HepG2 (cell line): ENCODE measurements around the gene TRIP4. TPM values are rescaled to one million over a fixed set of nuclear protein-coding genes. Genes with fewer than 3 reads are reported as not detected.

ENCODE experiments used
- ATAC-seq: fragments of 200-7000 bp; cut with Tn5 transposase; 3 replicates; pipeline ENCODE4 v1.9.1; 2020; ENCODE audit warnings: mild to moderate bottlenecking, moderate library complexity
- BruUV-seq: library from RNA; stranded (reverse); fragments of 400-500 nt; replicated peaks from 2 replicates; lab custom pipeline; 2021; lab: Mats Ljungman, UMichigan
- CTCF ChIA-PET: fragments of 300-600 bp; formaldehyde crosslinking; extraction: SDS; loops from one replicate; lab custom pipeline; 2021; ENCODE audit warnings: low total read pairs, inconsistent platforms, low intra/inter-chr PET ratio; lab: Yijun Ruan, JAX
- POLR2A ChIA-PET: fragments of 350-600 bp; sonication (Branson Sonifier 250); formaldehyde crosslinking; loops from one replicate; lab custom pipeline; 2020; ENCODE audit warnings: antibody characterized with exemption, inconsistent platforms; lab: Yijun Ruan, JAX
- DNase-seq: peaks from one replicate; pipeline ENCODE4 v3.0.0-alpha.2; 2015; ENCODE audit warnings: low spot score
- FAIRE-seq: peaks from 3 replicates; lab custom pipeline; 2011; peaks lifted over from hg19 to GRCh38; lab: Jason Lieb, UNC
- H2AFZ ChIP-seq: one replicate; pipeline ENCODE4 v1.6.1; 2011; ENCODE audit warnings: low read length, inconsistent platforms
- H3K27ac ChIP-seq: fragments of 300-600 bp; 3 replicates; pipeline ENCODE4 v1.8.0; 2011; ENCODE audit warnings: mixed run types, mild to moderate bottlenecking, mixed read lengths, low read length, inconsistent platforms; ENCODE audit not compliant: insufficient read depth; ENCODE audit errors: extremely low read length
- H3K27me3 ChIP-seq, 2 experiments: fragments of 200-600 bp in 1 of 2; 2 replicates in 1 of 2; 3 replicates in 1 of 2; pipeline versions ENCODE4 v1.6.0 to v1.8.0; 2011; ENCODE audit warnings: low read length in 2 of 2, mild to moderate bottlenecking in 2 of 2, moderate library complexity in 2 of 2, inconsistent platforms in 1 of 2; ENCODE audit not compliant: insufficient read depth in 2 of 2, control insufficient read depth in 1 of 2
- H3K36me3 ChIP-seq, 2 experiments: fragments of 200-600 bp in 1 of 2; replicated peaks in 1 of 2; 2 replicates in 1 of 2; 3 replicates in 1 of 2; pipeline versions ENCODE4 v1.5.1 to v1.8.0; 2011; ENCODE audit warnings: low read length in 2 of 2, inconsistent platforms in 1 of 2; ENCODE audit not compliant: insufficient read depth in 2 of 2, control insufficient read depth in 1 of 2
- H3K4me1 ChIP-seq: 2 replicates; pipeline ENCODE4 v1.5.1; 2012; ENCODE audit warnings: low read length, inconsistent platforms; ENCODE audit not compliant: insufficient read depth
- H3K4me2 ChIP-seq: 2 replicates; pipeline ENCODE4 v1.6.0; 2011; ENCODE audit warnings: low read depth, low read length, inconsistent platforms
- H3K4me3 ChIP-seq, 3 experiments: fragments of 200-600 bp in 1 of 3; sonication (generic), shearing (Covaris generic) in 1 of 3; replicated peaks in 1 of 3; 2 replicates each; pipeline ENCODE4 v1.5.1; 2011 to 2016; ENCODE audit warnings: low read length in 3 of 3, inconsistent platforms in 2 of 3, low read depth in 2 of 3, mild to moderate bottlenecking in 2 of 3, control low read depth in 1 of 3, mixed read lengths in 1 of 3; ENCODE audit not compliant: insufficient read depth in 1 of 3
- H3K79me2 ChIP-seq: one replicate; pipeline ENCODE4 v1.6.1; 2011; ENCODE audit warnings: low read length, inconsistent platforms; ENCODE audit not compliant: insufficient read depth
- H3K9ac ChIP-seq: 2 replicates; pipeline ENCODE4 v1.6.0; 2011; ENCODE audit warnings: mild to moderate bottlenecking, low read depth, low read length, inconsistent platforms; ENCODE audit not compliant: insufficient read depth
- H3K9me3 ChIP-seq: 2 replicates; pipeline ENCODE4 v1.5.1; 2012; ENCODE audit warnings: mild to moderate bottlenecking, low read length
- H4K20me1 ChIP-seq: 2 replicates; pipeline ENCODE4 v1.6.0; 2011; ENCODE audit warnings: inconsistent platforms, mild to moderate bottlenecking, low read length, moderate library complexity; ENCODE audit not compliant: insufficient read depth
- BHLHE40 ChIP-seq: IDR thresholded peaks from 2 replicates; pipeline ENCODE4 v1.6.1; 2011; ENCODE audit warnings: low read length, improper control_type of control experiment
- CEBPB ChIP-seq: IDR thresholded peaks from 2 replicates; pipeline ENCODE4 v1.6.1; 2011; ENCODE audit warnings: low read depth, low read length, improper control_type of control experiment, borderline replicate concordance
- HOXD1 ChIP-seq: sonication (generic); formaldehyde crosslinking; IDR thresholded peaks from 2 replicates; pipeline ENCODE4 v1.5.0; 2020; ENCODE audit warnings: missing genetic modification reagents
- MXD1 ChIP-seq: sonication (generic); formaldehyde crosslinking; IDR thresholded peaks from 2 replicates; pipeline ENCODE4 v1.4.0; 2020; ENCODE audit warnings: mild to moderate bottlenecking, missing genetic modification reagents
- NBN ChIP-seq: fragments of 450-650 bp; conservative IDR thresholded peaks from 2 replicates; pipeline ENCODE4 v1.6.1; 2017
- NFKBIZ ChIP-seq: IDR thresholded peaks from 2 replicates; pipeline ENCODE4 v1.6.1; 2018; ENCODE audit warnings: missing genetic modification reagents, missing compliant biosample characterization
- TAF1 ChIP-seq: sonication (generic); formaldehyde crosslinking; IDR thresholded peaks from 2 replicates; pipeline ENCODE4 v1.4.0; 2020; ENCODE audit warnings: missing genetic modification reagents
- ZBTB46 ChIP-seq: sonication (generic); formaldehyde crosslinking; IDR thresholded peaks from 2 replicates; pipeline ENCODE4 v1.4.0; 2020; ENCODE audit warnings: mild to moderate bottlenecking, missing genetic modification reagents, borderline replicate concordance
- ZFP36 ChIP-seq: fragments of 150-350 bp; IDR thresholded peaks from 2 replicates; pipeline ENCODE4 v1.6.1; 2018; ENCODE audit warnings: borderline replicate concordance, low read length, low read depth; ENCODE audit not compliant: partially characterized antibody
- ZMYM3 ChIP-seq: sonication (generic); formaldehyde crosslinking; IDR thresholded peaks from 2 replicates; pipeline ENCODE4 v1.5.1; 2020; ENCODE audit warnings: mild to moderate bottlenecking, missing genetic modification reagents
- ZNF512 ChIP-seq: sonication (generic); formaldehyde crosslinking; IDR thresholded peaks from 2 replicates; pipeline ENCODE4 v1.4.0; 2020; ENCODE audit warnings: mild to moderate bottlenecking, missing genetic modification reagents
- ZNF598 ChIP-seq: sonication (generic); formaldehyde crosslinking; IDR thresholded peaks from 2 replicates; pipeline ENCODE4 v1.5.1; 2020; ENCODE audit warnings: mild to moderate bottlenecking, missing genetic modification reagents, borderline replicate concordance
- ZNF780A ChIP-seq: sonication (generic); formaldehyde crosslinking; IDR thresholded peaks from 2 replicates; pipeline ENCODE4 v1.8.0; 2022; ENCODE audit warnings: mild to moderate bottlenecking, missing genetic modification reagents, moderate library complexity
- ZNF891 ChIP-seq: sonication (generic); formaldehyde crosslinking; IDR thresholded peaks from 2 replicates; pipeline ENCODE4 v1.5.0; 2020; ENCODE audit warnings: mild to moderate bottlenecking, missing genetic modification reagents
- ZSCAN9 ChIP-seq: IDR thresholded peaks from 2 replicates; pipeline ENCODE4 v1.6.1; 2016; ENCODE audit warnings: borderline replicate concordance
- WGBS: methylation state at CpG from one replicate; pipeline ENCODE4 v1.1.6; 2017; ENCODE audit warnings: low lambda C conversion rate; 5-methylcytosine and 5-hydroxymethylcytosine counted together
- in situ Hi-C: cut with HindIII; loops from 2 replicates; pipeline ENCODE4 v1.10.0; 2017; ENCODE audit warnings: low pct_unique_long_range_greater_than_20kb; ENCODE audit not compliant: extremely low pct_ligation_motif_present
- intact Hi-C: fragments of 100-400 bp; cut with micrococcal nuclease; formaldehyde crosslinking; loops from one replicate; pipeline ENCODE4 v1.10.0; 2022; ENCODE audit not compliant: unreplicated experiment
- polyA plus RNA-seq, 8 experiments: library from polyadenylated mRNA; depleted of rRNA in 3 of 8; stranded (reverse) in 7 of 8; unstranded in 1 of 8; fragments of >200 nt; fragmentation: Illumina TruSeq in 4 of 8; extraction: Trizol in 4 of 8; gene quantifications; 2 replicates each; pipeline versions ENCODE4 v1.2.1 to v1.2.3, GENCODE V29; 2011 to 2016; ENCODE audit warnings: low read depth in 4 of 8, missing spikeins in 1 of 8, mixed read lengths in 1 of 8; ENCODE audit not compliant: insufficient read depth in 1 of 8
- total RNA-seq, 5 experiments: library from RNA; depleted of rRNA; stranded (reverse); fragments of >200 nt; fragmentation: Illumina TruSeq; extraction: Trizol; gene quantifications; 2 replicates each; pipeline ENCODE4 v1.2.3, GENCODE V29; 2016; ENCODE audit warnings: low read depth in 1 of 5

Gene TRIP4
- total and polyA plus RNA-seq, 2 of the 13 experiments (the other 11 are each of a cell fraction or from before 2014, with no cell fraction given), result 7.1 to 11.8 TPM

- no peak for ATAC-seq
- no peak overlapping the region for H3K4me3 ChIP-seq
- no peaks in the 10 kb centered on the region for H3K9me3 ChIP-seq
- H3K36me3 ChIP-seq, result no peaks in the 10 kb centered on the region; a peak in 2 of 5 replicates
- H2AFZ ChIP-seq, result no peak overlapping the region
- H3K9ac ChIP-seq, result no peak overlapping the region
- POLR2A ChIA-PET, result interaction anchor here (0.8 to 1.5 kb wide), 2 partner anchors 10 to 203 kb away, joined by 4 read pairs; no protein-coding TSS in a partner anchor
- no peak for TF ChIP-seq ZNF598 (CRISPR knock-in tag)
- no peak for TF ChIP-seq NBN
- no peak for TF ChIP-seq BHLHE40
- TF ChIP-seq ZNF512 (CRISPR knock-in tag), result no peak
- TF ChIP-seq CEBPB, result 0 out of 2 replicates have a peak, but pooled peaks have one; percentile 42
- no peak for TF ChIP-seq ZSCAN9 (CRISPR knock-in tag)
- TF ChIP-seq, all 625 proteins: peak for 1
- no TSS peak for BruUV-seq
- H3K79me2 ChIP-seq, result peaks cover 6% of the 10 kb centered on the region
- H3K4me1 ChIP-seq, result peaks cover 9% of the 10 kb centered on the region
- CTCF ChIA-PET, result no interaction called here
- no peak overlapping the region for H3K4me2 ChIP-seq
- in situ Hi-C loops (no loop called here), intact Hi-C loops (no loop called here)
- peak overlapping the region; percentile 36 for H3K27ac ChIP-seq
- WGBS, result 36% methylated on average over 1 of the region's 1 CpG
- no peaks in the 10 kb centered on the region for H3K27me3 ChIP-seq
- peak; percentile 10 for DNase-seq
- no peak for FAIRE-seq
- H4K20me1 ChIP-seq, result no peaks in the 10 kb centered on the region
Observed at GRCh38 chr15:64478863-64479262, 91.2 kb downstream of the TRIP4 start.

- no TSS peak for BruUV-seq
- in situ Hi-C loops, result no loop called here
- H3K36me3 ChIP-seq, result no peaks in the 10 kb centered on the region; a peak in 2 of 5 replicates
- no peak overlapping the region for H3K9ac ChIP-seq
- no peaks in the 10 kb centered on the region for H4K20me1 ChIP-seq
- no peak for FAIRE-seq
- ChIA-PET CTCF (no interaction called here), POLR2A (no interaction called here)
- WGBS, result 92% methylated on average over 4 of the region's 4 CpGs
- no peak for ATAC-seq
- H3K4me1 ChIP-seq, result peaks cover 10% of the 10 kb centered on the region
- intact Hi-C loops, result no loop called here
- H3K4me3 ChIP-seq, result no peak overlapping the region
- no peak overlapping the region for H3K4me2 ChIP-seq
- no peaks in the 10 kb centered on the region for H3K9me3 ChIP-seq
- H3K27me3 ChIP-seq, result no peaks in the 10 kb centered on the region
- H2AFZ ChIP-seq, result no peak overlapping the region
- DNase-seq, result no peak
- peaks cover 6% of the 10 kb centered on the region for H3K79me2 ChIP-seq
- no peak overlapping the region for H3K27ac ChIP-seq
- TF ChIP-seq TAF1 (CRISPR knock-in tag), result no peak
- no peak for TF ChIP-seq NFKBIZ (CRISPR knock-in tag)
- TF ChIP-seq HOXD1, result no peak
- no peak for TF ChIP-seq ZMYM3
- TF ChIP-seq ZBTB46 (CRISPR knock-in tag), result no peak
- TF ChIP-seq ZNF780A (CRISPR knock-in tag), result no peak
- no peak for TF ChIP-seq ZNF891
- no peak for TF ChIP-seq MXD1 (CRISPR knock-in tag)
- TF ChIP-seq ZFP36, result no peak
Observed at GRCh38 chr15:64480891-64481290, 93.3 kb downstream of the TRIP4 start.
